Gastrocnemius medialis (tissue), 4 donors: ENCODE measurements around the gene SCN4A.

Experiments used
- POLR2A ChIP-seq, 2 donors: fragments of 450-650 bp; IDR thresholded peaks; one replicate each; pipeline ENCODE4 v1.6.1; 2017; ENCODE audit warnings: antibody characterized with exemption in 2 of 2, mild to moderate bottlenecking in 2 of 2, moderate library complexity in 2 of 2
- TF ChIP-seq, protein P1 (sequence below), 5 experiments: fragments of 450-650 bp in 3 of 5; fragments of 200-600 bp in 2 of 5; sonication (generic) in 2 of 5; IDR thresholded peaks in 4 of 5; conservative IDR thresholded peaks in 1 of 5; 1 replicate in 4 of 5; 2 replicates in 1 of 5; pipeline ENCODE4 v1.5.1; 2016 to 2019; ENCODE audit warnings: antibody characterized with exemption in 5 of 5, mild to moderate bottlenecking in 3 of 5, moderate library complexity in 3 of 5

DNA sequence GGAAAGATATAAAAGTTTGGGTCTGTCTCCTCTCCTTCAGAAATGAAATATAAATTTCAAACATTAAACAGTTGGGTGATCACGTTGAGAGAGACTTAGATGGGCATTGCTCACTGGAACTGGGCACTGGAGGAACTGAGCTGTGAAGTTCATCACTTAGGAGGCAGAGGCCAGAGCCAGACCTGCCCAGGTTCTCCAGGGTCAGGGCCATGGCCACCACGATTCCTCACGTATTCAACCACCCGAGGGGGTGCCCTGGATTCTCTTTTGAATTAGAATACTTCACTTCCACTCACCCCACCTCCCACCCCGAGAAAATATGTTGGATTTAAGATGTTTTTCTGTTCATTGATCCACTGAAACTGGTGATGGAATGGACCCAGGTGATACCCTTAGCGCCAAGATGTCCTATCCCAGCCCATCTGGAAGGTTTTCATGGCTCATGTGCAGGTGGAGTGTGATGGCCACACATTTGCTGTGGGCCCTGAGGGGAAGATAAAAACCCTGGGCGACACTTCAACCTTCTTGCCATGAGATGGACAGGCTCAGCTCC lies 31.6 kb upstream of the SCN4A start:
- TF ChIP-seq, protein P1, sequence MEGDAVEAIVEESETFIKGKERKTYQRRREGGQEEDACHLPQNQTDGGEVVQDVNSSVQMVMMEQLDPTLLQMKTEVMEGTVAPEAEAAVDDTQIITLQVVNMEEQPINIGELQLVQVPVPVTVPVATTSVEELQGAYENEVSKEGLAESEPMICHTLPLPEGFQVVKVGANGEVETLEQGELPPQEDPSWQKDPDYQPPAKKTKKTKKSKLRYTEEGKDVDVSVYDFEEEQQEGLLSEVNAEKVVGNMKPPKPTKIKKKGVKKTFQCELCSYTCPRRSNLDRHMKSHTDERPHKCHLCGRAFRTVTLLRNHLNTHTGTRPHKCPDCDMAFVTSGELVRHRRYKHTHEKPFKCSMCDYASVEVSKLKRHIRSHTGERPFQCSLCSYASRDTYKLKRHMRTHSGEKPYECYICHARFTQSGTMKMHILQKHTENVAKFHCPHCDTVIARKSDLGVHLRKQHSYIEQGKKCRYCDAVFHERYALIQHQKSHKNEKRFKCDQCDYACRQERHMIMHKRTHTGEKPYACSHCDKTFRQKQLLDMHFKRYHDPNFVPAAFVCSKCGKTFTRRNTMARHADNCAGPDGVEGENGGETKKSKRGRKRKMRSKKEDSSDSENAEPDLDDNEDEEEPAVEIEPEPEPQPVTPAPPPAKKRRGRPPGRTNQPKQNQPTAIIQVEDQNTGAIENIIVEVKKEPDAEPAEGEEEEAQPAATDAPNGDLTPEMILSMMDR (IDR thresholded peaks at IDR 0.05 in 4 of 5, conservative IDR thresholded peaks at IDR 0.05 in 1 of 5) = no peak
- no peak for TF ChIP-seq POLR2A (IDR thresholded peaks at IDR 0.05)
